Measurements from ENCODE around the gene ZNF326.
"Not testable (repeated sequence)": the region's sequence is repeated elsewhere in the genome, so short reads cannot be mapped to it uniquely, and the experiment has no call there.

Gene ZNF326

DNA sequence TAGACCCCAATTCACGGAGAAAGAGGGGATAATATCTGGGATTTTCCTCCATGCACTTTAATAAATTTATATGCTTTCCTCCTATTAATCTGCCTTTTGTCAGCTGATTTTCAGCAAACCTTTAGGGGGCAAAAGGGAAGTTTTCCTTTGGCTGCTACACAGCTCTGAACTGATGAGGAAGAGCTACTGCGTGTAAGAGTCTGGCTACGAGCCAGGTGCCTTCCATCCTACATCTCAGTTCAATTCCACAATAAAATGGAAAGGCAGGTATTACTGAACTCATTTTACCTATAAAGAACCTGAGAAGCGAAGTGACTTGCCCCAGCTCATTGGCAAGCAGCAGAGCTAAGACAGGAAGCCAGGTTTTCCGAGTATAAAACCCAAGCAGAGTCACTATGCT is 28.3 kb upstream of the ZNF326 start:
- DNase-seq (ENCODE audit: low read depth in 2 of 2): no peak

DNA sequence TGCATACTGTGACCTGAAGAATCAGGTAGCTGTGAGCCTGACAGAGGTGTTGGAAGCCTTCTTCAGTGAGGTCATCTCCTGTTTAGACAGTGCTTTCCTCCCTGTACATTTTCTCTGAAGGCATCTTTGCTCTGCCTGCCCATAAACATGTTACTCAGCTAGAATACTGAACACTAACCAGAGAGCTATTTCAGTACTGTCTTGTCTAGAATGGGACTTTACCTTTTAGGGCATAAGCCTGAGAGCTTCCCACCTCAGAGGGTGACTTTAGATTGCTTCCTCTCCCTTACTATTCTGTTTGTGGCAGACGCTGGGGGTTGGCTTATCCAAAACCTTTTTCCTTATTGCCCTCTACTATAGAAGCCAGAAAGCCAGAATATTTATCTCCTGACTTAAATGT is 23.3 kb upstream of the ZNF326 start:
- DNase-seq (ENCODE audit: low read depth in 2 of 2): no peak

DNA sequence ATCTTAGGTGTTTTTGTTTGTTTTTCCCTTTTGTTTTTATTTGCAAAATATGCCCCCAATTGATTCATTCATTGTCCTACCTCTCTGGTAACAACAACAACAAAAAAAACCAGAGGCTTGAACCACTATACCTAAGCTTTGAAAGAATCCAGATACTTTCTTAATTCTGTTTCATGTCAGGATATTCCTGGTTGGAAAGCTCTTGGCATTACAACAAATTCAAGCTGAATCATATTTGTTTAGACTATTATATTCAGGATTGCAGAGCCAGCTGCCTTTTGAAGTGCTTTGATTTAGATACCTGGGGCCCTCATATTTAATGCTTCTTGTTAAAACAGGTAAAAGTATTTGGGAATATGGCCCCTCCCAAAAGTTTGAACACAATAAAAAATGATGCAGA is 22.9 kb upstream of the ZNF326 start:
- DNase-seq (ENCODE audit: low read depth in 2 of 2): no peak

DNA sequence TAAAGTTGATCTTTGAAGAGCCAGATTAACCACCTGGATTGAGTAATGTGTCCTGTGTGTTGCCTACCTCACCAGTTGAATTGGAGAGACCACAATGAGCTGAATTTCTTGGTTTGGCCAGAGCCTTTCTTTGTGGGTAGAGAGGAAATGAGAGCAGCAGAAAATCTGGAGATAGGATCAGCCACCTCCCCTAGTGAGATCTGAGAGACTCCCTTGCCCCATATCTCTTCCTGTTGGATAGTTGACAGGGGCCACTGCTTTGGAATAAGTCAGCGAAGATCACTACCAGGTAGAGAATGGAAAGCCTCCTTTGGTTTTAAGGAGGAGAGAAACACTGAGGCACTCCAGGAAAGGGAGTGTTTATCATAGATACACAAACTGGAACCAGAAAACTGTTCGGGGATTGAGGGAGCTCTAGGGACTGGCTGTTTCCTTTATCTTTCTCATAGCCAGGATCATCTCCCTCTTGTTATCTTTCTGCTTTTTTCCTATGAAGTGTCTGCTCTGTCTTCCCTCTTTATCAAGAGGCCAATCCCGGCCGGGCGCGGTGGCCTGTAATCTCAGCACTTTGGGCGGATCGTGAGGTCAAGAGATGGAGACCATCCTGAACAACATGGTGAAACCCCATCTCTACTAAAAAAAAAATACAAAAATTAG is 21.3 kb upstream of the ZNF326 start:
- DNase-seq (ENCODE audit: low read depth in 2 of 2): no peak

DNA sequence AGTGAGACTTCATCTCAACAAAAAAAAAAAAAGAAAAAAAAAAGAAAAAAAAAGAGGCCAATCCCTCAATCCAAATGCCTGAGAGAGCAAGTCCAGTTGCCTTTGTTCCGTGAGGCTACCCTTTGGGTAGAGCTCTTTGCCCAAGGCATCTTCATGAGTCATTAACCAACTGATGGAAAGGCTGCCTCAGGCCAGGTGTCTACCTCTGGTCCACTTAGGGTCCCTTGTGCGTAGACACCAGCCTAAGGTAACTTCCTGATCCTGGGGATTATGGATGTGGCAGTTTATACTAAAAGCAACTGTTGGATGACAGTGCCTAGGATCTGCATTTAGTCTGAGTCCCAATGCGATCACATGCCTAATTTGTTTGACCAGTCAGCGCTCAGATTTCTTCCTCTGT is 20.7 kb upstream of the ZNF326 start:
- DNase-seq (ENCODE audit: low read depth in 2 of 2): no peak

DNA sequence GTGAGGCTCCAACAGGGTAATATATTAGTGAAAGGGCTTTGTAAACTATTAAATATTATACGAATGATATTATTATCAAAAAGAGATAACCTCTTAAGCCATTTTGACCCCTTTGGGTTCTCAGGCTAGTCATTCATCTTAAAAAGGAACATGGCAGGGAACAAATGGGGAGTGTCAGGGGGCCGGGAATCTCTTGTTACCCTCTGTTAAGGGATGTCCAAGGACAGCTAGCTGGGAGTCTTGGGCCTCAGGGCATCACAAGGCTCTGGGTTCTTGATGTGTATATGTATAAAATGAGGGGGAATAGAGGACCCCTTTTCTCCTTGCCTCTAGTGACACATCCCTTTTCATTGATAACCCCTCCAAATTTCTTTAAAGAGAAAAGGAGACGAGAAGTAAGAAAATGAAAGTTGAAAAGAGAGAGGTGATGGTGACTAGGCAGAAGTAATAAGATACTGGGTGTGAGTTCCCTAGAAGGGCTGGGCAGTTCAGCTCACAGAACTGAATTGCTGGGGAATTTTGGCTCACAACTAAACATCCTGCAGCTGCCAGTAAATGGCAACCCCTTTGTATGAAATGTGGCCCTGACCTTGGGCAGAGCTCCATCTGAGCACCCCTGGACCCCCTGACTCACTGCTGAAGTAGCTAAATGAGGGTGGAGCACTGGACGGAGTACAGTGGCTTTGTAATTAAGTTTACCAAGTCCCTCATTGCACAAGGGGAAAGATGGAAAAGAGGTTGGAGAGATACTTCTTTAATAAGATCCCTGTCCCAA is 20.0 kb upstream of the ZNF326 start:
- no peak for DNase-seq (ENCODE audit: low read depth in 2 of 2)

DNA sequence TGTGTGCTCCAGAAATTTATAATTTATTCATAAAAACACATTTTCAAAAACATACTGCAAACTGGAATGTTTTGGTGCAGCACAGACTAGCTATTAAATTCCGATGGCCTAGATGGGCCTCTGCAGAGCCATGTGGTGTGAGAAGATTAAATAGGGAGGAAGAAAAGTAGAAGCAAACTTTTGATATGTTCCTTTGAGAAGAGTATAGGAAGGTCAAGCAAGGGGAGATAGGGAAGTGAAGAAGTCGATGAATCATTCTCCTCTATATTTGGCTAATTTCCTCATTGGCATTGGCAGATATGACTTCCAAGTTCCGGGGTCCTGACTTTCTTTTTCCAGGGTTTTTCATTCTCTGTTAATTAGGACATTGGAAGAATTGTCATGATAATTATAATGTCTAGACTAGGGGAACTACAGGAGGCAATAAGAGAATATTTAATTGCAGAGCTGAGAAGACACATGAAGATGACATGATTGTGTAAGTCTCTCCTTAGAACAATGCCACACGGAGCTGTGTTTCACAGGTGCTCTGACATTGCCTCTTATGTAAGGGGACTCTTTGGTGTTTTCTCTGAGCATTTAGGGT is 19.3 kb upstream of the ZNF326 start:
- DNase-seq (ENCODE audit: low read depth in 2 of 2): no peak

DNA sequence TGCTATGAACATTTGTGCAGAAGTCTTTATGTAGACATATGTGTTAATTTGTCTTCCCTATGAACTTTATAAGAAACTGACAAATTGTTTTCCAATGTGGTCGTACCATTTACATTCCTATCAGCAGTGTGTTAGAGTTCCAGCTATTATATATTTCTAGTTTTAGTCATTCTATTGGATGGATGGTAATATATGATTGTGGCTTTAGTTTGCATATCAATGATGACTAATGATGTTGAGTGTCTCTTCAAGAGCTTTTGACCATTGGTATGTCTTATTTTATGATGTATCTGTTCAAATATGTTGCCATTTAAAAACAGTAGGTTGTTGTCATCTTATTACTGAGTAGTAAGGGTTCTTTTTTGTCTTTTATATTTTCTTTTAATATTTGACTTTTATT is 16.2 kb upstream of the ZNF326 start:
- no peak for DNase-seq (ENCODE audit: low read depth in 2 of 2)

DNA sequence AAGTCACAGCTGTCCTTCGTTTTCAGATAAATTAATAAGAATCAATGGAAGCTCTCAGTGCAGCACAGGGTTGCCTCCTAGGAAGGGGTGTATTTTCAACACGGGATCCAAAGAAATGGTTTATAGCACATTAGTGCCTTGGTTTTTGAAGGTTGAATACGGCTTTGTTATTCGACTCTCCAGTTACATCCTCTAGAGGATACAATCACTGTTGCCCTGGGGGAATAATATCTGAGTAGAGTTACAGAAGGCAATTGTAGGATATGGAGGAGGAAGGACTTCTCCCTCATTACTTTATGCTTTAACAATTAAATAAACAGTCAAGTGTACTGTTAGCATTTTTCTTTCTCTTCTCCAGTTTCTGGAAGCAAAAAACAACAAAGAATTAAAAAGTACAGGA is 14.3 kb upstream of the ZNF326 start:
- DNase-seq (ENCODE audit: low read depth in 2 of 2): no peak

DNA sequence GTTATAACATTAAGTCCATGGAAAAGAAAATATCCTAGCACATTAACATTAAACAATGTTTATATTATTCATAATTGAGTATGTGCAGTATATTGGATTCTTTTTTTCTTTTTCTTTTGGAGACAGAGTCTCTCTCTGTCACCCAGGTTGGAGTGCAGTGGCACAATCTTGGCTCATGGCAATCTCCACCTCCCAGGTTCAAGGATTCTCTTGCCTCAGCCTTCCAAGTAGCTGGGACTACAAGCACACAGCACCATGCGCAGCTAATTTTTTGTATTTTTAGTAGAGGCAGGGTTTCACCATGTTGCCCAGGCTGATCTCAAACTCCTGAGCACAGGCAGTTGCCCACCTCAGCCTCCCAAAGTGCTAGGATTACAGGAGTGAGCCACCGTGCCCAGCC is 12.1 kb upstream of the ZNF326 start:
- not testable (repeated sequence) for DNase-seq (ENCODE audit: low read depth in 2 of 2)

DNA sequence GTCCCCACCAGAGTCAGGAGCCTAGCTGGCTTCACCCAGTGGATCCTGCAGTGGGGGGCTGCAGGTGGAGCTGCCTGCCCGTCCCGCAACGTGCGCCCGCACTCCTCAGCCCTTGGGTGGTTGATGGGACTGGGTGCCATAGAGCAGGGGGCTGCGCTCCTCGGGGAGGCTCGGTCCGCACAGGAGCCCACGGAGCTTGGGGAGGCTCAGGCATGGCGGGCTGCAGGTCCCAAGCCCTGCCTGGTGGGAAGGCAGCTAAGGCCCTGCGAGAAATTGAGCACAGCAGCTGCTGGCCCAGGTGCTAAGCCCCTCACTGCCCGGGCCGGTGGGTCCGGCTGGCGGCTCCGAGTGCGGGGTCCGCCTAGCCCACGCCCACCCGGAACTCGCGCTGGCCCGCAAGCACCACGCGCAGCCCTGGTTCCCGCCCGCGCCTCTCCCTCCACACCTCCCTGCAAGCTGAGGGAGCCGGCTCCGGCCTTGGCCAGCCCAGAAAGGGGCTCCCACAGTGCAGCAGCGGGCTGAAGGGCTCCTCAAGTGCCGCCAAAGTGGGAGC is 10.3 kb upstream of the ZNF326 start:
- DNase-seq (ENCODE audit: low read depth in 2 of 2): not testable (repeated sequence)

DNA sequence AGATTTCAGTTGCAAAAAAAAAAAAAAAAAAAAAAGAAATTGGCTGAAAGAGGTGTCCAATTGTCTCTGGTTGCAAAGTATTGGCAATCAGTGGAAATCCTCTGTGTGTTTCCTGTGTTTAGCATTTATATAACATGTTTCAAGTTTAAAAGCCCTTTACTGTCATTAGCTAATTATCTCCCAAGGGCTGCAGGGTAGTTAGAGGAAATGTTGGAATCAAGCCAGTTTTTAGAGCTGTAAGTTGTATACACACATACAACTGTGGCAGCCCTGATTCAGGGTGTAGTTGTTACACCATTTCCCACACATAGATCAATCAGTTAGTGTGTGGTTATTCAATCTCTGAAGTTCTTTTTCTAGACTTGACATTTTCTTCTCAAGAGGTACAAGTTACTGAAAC is 8.9 kb upstream of the ZNF326 start:
- no peak for DNase-seq (ENCODE audit: low read depth in 2 of 2)

DNA sequence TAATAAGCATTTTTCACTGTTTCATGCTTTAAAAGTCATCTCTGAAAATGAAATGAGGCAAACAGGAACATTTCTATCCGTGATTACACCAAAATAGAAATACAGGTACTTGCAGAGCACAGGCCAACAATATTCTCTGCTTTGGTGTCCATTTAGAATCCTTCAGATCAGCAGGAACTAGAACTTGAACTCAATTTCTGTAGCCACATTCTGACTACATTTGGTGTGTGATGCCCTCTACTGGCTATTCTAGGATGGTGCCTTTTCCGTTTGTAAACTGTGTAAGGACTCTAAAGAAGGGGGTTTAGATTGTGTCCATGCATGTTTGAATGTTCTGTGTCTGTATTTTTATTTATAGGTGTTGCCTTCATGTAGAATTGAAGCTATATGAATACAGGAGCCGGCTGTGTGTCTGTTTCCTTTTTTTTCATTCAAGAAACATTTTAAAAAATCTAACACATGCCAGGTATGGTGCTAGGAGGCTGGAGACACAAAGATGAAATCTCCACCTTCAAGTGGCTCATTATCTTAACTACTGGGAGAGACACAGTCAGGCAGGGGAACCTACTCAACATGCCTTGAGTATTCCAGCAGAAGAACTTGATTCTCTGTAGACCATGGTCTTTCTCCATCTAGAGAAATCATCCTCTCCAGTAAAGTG is 7.6 kb upstream of the ZNF326 start:
- DNase-seq (ENCODE audit: low read depth in 2 of 2): peak; percentile 12 to 21

DNA sequence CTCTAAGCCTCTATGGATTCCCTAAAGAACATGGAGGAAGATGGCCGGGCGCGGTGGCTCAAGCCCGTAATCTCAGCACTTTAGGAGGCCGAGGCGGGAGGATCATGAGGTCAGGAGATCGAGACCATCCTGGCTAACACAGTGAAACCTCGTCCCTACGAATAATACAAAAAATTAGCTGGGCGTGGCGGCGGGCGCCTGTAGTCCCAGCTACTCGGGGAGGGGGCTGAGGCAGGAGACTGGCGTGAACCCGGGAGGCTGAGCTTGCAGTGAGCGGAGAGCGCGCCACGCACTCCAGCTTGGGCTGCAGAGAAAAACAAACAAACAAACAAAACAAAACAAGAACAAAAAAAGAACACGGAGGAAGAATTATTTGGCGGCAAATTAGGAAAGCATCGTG is 5.8 kb upstream of the ZNF326 start:
- DNase-seq (ENCODE audit: low read depth in 2 of 2): no peak

DNA sequence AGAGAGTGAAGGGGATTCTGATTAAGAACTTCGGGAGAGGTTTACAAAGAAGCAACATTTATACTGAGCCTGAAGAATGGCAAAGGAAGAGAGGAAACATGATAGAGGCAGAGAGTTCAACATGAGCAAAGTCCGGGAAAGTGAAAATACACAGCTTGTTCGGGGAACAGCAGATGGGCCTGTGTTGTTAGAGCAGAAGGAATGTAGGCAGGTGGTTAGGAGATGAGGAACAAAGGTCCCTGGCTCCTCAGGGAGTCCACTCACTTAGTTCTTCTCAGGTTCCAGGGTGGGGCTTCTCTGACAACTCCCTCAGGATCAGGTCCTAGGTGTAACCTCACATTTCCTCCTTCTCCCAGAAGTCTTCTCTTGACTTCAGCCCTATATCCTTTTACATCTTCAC is 5.1 kb upstream of the ZNF326 start:
- no peak for DNase-seq (ENCODE audit: low read depth in 2 of 2)

DNA sequence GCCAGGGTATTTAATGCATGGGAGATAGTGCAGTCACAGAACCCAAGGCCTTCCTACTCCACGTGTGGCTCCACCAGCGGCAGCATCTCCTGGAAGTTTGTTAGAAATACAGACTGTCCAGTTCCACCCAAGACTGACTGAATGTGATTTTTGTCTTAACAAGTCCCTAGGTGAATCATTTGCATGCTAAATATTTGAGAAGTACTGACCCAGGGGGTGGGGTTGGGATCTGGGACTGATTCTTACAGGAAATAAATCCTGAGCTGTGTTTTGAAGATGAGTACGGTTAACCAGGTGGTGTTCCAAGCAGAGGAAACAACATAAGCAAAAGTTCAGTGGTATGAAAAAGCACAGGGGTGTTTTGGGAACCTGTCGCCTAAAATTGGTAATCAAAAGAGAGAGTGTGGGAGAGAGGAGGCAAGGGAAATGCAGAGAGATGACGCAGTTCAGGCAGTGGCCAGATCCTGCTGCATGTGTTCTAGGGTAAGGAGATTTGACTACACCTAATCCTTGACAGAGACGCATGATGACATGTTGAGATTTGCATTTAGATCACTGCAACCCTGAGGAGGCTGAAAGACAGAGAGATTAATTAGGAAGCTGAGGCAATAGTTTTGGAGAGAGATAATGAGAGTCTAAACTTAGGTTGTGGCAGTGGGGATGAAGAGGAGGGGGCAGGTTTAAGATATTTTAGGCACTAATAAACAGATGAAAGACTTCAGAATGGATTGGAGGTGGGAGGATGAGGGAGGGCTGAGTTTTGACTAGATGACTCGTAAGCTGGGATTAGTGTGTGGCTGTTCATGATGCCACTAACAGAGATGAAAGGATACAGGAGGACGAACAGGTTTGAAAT is 3.7 kb upstream of the ZNF326 start:
- no peak for DNase-seq (ENCODE audit: low read depth in 2 of 2)

DNA sequence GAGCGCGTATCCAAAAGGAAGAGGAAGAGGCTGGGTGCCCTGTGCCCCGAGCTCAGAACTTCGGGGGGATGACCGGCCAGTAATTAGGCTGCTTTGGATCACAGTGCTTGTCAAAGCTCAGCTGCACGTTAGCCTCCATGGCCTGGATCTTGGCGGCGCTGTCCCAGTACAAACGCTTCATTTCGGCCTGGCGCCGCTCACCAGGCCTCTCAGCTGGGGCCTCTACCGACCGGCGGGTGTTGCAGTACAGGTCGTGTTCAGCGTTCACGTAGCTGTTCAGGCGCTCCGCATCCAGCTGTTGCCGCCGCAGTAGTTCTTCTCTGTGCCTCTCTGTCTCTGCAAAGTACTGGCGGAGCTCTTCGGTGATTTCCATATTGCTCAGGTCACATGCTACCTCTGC is 1.4 kb upstream of the ZNF326 start:
- no peak for DNase-seq (ENCODE audit: low read depth in 2 of 2)

DNA sequence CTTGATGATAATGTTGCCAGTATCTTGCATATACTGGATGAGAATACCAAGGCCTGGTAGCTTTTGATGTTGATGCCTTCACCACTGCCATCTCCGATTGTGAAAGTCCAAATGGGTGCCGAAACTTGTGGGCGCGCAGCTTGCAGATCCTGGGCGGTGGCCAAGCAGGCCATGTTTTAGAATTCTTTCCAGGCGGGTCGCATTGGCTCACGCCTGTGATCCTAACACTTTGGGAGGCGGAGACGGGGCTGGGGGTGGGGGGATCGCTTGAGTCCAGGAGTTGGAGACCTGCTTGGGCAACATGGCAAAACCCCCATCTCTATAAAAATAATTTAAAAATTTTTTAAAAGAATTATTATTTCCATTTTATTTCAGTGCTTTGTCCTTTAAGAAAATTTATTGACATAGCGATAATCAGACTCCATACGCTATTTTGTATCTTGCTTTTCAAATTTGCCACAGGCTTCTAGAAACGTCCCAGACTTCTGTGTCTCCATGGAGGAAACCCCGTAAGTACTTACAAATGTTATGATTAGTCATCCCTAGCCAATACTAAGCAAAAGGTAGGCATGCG is 592 bp upstream of the ZNF326 start:
- no peak for DNase-seq (ENCODE audit: low read depth in 2 of 2)

DNA sequence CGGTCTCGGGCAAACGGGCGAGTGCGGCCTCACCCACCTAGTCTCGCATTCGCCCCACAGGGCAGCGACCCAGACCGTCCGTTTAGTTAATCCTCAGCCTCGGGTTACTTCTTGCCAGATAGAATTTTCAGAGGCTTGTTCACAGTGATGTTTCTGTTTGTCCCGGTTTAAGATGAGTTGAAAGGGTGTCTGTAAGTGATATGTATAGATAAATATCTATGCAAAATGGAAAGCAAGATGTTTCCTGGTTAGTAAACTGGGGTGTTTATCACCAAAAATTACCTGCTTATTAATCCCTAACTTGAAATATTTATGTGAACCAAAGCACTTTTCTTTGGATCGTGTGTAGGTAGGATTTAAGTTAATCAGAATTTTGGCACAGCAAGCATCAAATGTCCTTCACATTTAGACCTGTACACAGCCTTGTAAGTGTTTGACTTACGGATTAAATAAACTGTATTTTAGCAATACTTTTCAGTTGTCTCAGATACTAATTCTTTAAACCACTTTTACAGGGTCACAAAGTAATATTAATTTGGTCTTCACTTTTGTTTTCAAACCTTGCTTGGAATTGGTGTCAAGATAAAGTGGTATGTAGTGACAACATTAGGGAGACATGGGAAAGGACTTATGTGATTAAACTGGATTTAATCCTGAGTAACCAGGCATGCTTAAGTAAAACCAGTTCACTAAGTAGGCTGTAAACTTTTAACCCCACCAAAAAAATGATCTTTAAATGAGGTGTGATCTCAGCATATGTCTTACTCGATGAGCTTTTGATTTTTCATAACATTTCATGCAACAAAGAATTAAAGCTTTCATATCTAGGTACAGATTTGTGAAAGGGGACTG is 914 bp downstream of the ZNF326 start:
- no peak for DNase-seq (ENCODE audit: low read depth in 2 of 2)

DNA sequence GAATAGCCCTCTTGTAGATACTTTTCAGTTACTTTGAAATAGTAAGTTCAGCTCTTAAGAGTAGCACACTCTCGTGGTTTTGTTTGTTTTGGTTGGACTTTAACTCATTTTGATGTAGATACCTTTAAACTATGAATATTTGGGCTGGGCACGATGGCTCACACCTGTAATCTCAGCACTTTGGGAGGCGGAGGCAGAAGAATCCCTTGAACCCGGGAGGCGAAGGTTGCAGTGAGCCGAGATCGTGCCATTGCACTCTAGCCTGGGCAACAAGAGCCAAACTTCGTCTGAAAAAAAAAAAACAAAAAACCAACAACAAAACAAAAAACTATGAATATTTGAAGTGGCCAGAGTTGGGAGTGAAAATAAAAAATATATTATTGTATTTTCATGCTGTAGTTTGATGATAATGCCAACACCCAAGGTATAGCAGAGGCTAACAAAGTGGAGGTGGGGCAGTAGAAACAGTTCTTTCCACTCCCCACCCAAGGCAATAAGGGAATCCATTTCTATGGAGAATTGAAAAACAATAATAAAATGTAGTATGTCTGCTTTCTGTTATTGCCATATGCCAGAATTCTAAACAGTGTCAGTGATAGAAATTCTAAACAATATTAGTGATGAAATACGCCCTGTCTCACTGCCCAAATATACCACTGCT is 1.7 kb downstream of the ZNF326 start:
- DNase-seq (ENCODE audit: low read depth in 2 of 2): no peak

Data from activated CD4-positive, alpha-beta T cell treated with anti-CD3 and anti-CD28 coated beads for 24 hours (primary cell).